Coronary artery (tissue), 2 donors: Measurements from ENCODE around the gene SMIM38.

Source experiments
- DNase-seq: peaks from one replicate; pipeline ENCODE4 v3.0.0-alpha.2; 2017; ENCODE audit warnings: low spot score
- H3K27ac ChIP-seq, 2 donors: fragments of 200-600 bp; sonication (generic); one replicate each; pipeline ENCODE4 v1.5.1; 2016 to 2019
- H3K4me3 ChIP-seq: fragments of 200-600 bp; sonication (generic); 2 replicates; pipeline ENCODE4 v1.5.1; 2016; ENCODE audit warnings: mild to moderate bottlenecking, moderate library complexity
- CTCF ChIP-seq: fragments of 200-600 bp; sonication (generic); IDR thresholded peaks from one replicate; pipeline ENCODE4 v1.5.1; 2019; ENCODE audit warnings: antibody characterized with exemption

Gene SMIM38

GRCh38 chr11:69155302-69156234 lies at the start of gene SMIM38:
Gene SMIM38 (plus strand): TSS chr11:69155935. CDS start chr11:69157847, 1,912 bp downstream.
- H3K27ac ChIP-seq, result peak within 1 kb of the TSS in 1 of 2 donors; percentile 67
- DNase-seq, result no peak
- H3K4me3 ChIP-seq, result peak within 1 kb of the TSS; percentile 50
- TF ChIP-seq CTCF, result no peak

- no peak for TF ChIP-seq CTCF
These were observed 49.5 kb upstream of the SMIM38 start for GRCh38 chr11:69106031-69106811.

DNA sequence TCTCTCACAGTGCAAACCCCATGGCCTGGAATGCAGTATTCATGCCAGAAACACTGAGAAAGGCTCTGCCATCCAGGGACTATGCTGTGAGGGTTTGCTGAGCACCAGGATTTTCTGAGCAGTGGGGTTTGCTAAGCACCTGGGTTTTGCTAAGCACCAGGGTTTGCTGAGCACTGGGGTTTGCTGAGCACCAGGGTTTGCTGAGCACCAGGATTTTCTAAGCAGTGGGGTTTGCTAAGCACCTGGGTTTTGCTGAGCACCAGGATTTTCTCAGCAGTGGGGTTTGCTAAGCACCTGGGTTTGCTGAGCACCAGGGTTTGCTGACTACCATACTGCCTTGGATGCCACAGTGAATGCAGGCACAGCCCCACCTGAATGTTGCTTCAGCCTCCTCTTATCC lies 48.3 kb upstream of the SMIM38 start:
- no peak for DNase-seq
- H3K27ac ChIP-seq, result no peak overlapping the region

More at GRCh38 chr11:69106031-69106811, 49.5 kb upstream of the SMIM38 start:
- H3K27ac ChIP-seq, result no peak overlapping the region
- no peak overlapping the region for H3K4me3 ChIP-seq
- no peak for DNase-seq

GRCh38 chr11:69108030-69108429 lies 47.7 kb upstream of the SMIM38 start:
- H3K27ac ChIP-seq, result no peak overlapping the region
- no peak overlapping the region for H3K4me3 ChIP-seq
- no peak for TF ChIP-seq CTCF
- DNase-seq, result no peak

More for the DNA sequence above, 48.3 kb upstream of the SMIM38 start:
- no peak for TF ChIP-seq CTCF
- H3K4me3 ChIP-seq, result no peak overlapping the region

- Histone ChIP-seq H3K4me3 (no peak overlapping the region), H3K27ac (no peak overlapping the region)
- TF ChIP-seq CTCF, result no peak
- no peak for DNase-seq
These were observed 47.2 kb upstream of the SMIM38 start for GRCh38 chr11:69108559-69108958.

DNA sequence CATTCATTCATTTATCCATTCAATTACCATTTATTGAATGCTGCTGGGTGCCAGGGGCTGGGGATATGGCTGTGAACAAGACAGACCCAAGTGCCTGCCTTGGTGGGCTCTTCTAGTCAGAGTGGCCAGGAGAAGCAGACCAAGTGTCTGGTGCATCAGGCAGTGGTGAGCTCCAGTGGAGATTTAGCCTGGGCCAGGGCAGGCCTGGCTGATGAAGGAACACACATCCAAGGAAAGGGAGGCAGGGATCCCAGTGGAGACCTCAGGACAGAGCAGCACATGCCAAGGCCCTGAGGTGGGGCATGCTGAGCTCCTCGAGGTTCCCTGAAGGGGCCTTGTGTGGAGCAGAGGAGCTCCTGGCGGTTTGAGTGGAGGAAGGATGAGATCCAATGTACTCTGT lies 46.6 kb upstream of the SMIM38 start:
- H3K4me3 ChIP-seq, result no peak overlapping the region
- TF ChIP-seq CTCF, result no peak
- DNase-seq, result no peak
- no peak overlapping the region for H3K27ac ChIP-seq
